ENCODE data around the gene DACT1. TPM values are rescaled to one million over a fixed set of nuclear protein-coding genes. Genes with fewer than 3 reads are reported as not detected.

The DACT1 gene
- total RNA-seq, 1 donor from 2014 or later: 3.4 TPM

DNA sequence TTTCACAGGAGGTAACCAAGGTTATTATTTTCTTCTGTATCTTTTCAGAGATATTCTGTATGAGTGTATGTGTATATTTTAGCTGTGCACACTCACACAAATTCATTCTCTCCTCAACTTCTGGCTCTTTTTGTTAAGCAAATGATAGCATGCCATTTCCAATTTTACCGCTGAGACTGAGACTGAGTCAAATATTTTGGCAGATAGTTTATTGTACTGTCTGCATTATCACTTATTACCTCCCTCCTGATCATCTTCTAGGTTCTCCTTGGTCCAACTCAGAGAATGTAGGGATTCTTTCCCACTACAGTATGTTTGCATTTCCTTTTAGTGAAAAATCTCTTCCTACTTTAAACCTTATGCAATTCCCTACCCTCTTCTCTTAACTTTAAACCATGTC lies 33.3 kb downstream of the DACT1 start:
- TF ChIP-seq, protein P1, sequence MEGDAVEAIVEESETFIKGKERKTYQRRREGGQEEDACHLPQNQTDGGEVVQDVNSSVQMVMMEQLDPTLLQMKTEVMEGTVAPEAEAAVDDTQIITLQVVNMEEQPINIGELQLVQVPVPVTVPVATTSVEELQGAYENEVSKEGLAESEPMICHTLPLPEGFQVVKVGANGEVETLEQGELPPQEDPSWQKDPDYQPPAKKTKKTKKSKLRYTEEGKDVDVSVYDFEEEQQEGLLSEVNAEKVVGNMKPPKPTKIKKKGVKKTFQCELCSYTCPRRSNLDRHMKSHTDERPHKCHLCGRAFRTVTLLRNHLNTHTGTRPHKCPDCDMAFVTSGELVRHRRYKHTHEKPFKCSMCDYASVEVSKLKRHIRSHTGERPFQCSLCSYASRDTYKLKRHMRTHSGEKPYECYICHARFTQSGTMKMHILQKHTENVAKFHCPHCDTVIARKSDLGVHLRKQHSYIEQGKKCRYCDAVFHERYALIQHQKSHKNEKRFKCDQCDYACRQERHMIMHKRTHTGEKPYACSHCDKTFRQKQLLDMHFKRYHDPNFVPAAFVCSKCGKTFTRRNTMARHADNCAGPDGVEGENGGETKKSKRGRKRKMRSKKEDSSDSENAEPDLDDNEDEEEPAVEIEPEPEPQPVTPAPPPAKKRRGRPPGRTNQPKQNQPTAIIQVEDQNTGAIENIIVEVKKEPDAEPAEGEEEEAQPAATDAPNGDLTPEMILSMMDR (conservative IDR thresholded peaks at IDR 0.05; ENCODE audit: low read depth, low read length): no peak
- H3K4me3 ChIP-seq (ENCODE audit: low read depth, low read length): no peak overlapping the region
- DNase-seq (ENCODE audit: low read depth): no peak

DNA sequence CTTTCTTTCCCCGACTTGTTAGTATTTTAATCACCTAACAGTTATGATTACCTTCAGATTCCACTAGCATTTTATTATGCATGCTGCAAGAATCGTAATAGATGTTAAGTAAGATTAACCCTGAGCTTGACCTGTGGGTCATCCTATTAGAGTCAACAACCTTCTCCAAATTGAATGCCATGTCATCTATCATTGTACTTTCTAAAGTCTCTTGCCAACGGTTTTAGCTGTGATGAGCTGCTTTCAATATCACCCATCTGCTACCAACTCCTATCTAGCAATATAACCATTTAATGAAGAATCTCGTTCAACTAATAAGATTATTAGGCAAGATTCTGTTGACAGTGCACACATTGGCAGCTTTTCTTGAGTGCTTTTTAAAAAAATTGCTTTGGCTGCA lies 33.7 kb downstream of the DACT1 start:
- TF ChIP-seq, protein P1 (conservative IDR thresholded peaks at IDR 0.05; ENCODE audit: low read depth, low read length): no peak
- no peak for DNase-seq (ENCODE audit: low read depth)
- H3K4me3 ChIP-seq (ENCODE audit: low read depth, low read length): no peak overlapping the region

DNA sequence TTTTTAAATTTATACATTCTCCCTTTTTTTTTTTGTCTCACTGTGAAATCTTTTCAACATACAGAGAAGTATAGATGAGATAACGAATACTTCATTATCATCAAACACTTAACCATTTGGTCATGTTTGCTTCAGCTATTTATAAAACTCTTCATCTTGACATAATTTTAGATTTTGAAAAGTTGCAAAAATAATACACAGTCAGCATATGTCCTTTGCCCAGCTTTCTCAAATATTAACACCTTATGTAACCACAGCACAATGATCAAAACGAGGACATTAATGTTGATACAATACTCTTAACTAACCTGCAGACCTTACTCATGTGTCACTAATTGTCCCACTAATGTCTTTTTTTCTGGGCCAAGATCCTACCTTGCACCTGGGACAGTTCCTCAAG lies 36.0 kb downstream of the DACT1 start:
- DNase-seq (ENCODE audit: low read depth): no peak
- H3K4me3 ChIP-seq (ENCODE audit: low read depth, low read length): no peak overlapping the region
- TF ChIP-seq, protein P1 (conservative IDR thresholded peaks at IDR 0.05; ENCODE audit: low read depth, low read length): no peak

- no peak overlapping the region for H3K4me3 ChIP-seq (ENCODE audit: low read depth, low read length)
- TF ChIP-seq, protein P1 (conservative IDR thresholded peaks at IDR 0.05; ENCODE audit: low read depth, low read length): no peak
- DNase-seq (ENCODE audit: low read depth): no peak
Observed at GRCh38 chr14:58677001-58677400, 39.2 kb downstream of the DACT1 start.

- H3K4me3 ChIP-seq (ENCODE audit: low read depth, low read length): no peak overlapping the region
- TF ChIP-seq, protein P1 (conservative IDR thresholded peaks at IDR 0.05; ENCODE audit: low read depth, low read length): no peak
- DNase-seq (ENCODE audit: low read depth): no peak
Observed at GRCh38 chr14:58677517-58677916, 39.8 kb downstream of the DACT1 start.

GRCh38 chr14:58677996-58678395 lies 40.2 kb downstream of the DACT1 start:
- no peak for DNase-seq (ENCODE audit: low read depth)
- H3K4me3 ChIP-seq (ENCODE audit: low read depth, low read length): no peak overlapping the region
- TF ChIP-seq, protein P1 (conservative IDR thresholded peaks at IDR 0.05; ENCODE audit: low read depth, low read length): no peak

- H3K4me3 ChIP-seq (ENCODE audit: low read depth, low read length): no peak overlapping the region
- DNase-seq (ENCODE audit: low read depth): no peak
- TF ChIP-seq, protein P1 (conservative IDR thresholded peaks at IDR 0.05; ENCODE audit: low read depth, low read length): no peak
Observed at GRCh38 chr14:58680698-58681097, 42.9 kb downstream of the DACT1 start.

Measured in epithelial cell of proximal tubule (primary cell).